Measurements from ENCODE around the gene FAM76B. TPM values are rescaled to one million over a fixed set of nuclear protein-coding genes. Genes with fewer than 3 reads are reported as not detected.
A peak's percentile ranks its signal among the peaks of the same experiment; 100 is the strongest.
"Not testable (repeated sequence)": the region's sequence is repeated elsewhere in the genome, so short reads cannot be mapped to it uniquely, and the experiment has no call there.

Gene FAM76B
- total and polyA plus RNA-seq, 7 experiments from 2014 or later: 10.6 to 82.1 (median 52.3) TPM

DNA sequence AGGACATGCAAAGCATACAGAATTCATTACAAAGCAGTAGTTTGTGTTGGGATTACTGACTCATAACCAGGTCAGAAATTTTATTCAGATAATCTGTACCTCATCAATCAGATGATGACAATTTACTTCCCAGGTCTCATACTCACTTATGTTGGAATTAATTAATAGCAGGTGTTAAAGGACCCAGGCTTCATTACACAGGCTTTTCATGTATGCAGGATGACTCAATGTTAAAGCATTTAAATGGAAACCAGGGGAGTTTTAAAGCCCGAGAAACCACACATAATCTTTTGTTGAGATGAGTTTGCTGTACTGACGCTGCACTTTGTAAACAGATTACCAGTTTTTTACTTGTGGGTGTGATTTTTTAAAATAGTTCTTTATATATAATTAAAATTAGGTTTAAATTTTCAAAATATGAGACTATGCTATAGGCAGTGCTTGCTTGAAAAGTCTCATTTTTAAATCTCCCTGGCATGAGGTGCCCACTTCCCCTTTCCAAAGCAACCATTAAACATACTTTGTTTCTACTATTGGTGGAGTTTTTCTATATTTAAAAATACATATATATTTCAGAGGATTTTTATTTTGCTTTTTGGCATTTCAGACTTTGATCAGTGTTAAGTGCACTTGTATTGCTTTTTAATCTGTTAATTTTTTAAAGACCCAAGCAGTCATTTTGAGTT lies 41.8 kb upstream of the FAM76B start:
- Mint-ChIP-seq H3K9me3 (no peaks in the 10 kb centered on the region), H3K27me3 (no peaks in the 10 kb centered on the region), H3K36me3 (peaks cover 9 to 33% (median 25%) of the 10 kb centered on the region in 5 donors), H3K4me3 (no peak overlapping the region), H3K27ac (peak overlapping the region in 2 of 9 donors; percentile 52 to 77), H3K4me1 (peaks cover 0 to 6% (median 2%) of the 10 kb centered on the region in 7 donors)
- Histone ChIP-seq H3K9me3 (ENCODE audit: control insufficient read depth in 2 of 3, low read length in 3 of 3) (no peaks in the 10 kb centered on the region), H3K27me3 (ENCODE audit: control insufficient read depth in 2 of 2, insufficient read depth in 2 of 2, low read length in 2 of 2) (no peaks in the 10 kb centered on the region), H3K27ac (ENCODE audit: low read depth, low read length) (no peak overlapping the region), H3K36me3 (ENCODE audit: control insufficient read depth in 2 of 3, insufficient read depth in 3 of 3, low read length in 3 of 3) (peaks cover 8 to 34% (median 30%) of the 10 kb centered on the region in 3 experiments), H3K4me1 (ENCODE audit: control insufficient read depth in 2 of 2, insufficient read depth in 2 of 2, low read length in 2 of 2) (no peaks in the 10 kb centered on the region), H3K4me3 (ENCODE audit: low read length) (no peak overlapping the region)
- CTCF ChIA-PET: no interaction called here
- POLR2A ChIA-PET: no interaction called here
- DNase-seq: no peak
- no peak for ATAC-seq
- intact Hi-C loops (cut with micrococcal nuclease): no loop called here

DNA sequence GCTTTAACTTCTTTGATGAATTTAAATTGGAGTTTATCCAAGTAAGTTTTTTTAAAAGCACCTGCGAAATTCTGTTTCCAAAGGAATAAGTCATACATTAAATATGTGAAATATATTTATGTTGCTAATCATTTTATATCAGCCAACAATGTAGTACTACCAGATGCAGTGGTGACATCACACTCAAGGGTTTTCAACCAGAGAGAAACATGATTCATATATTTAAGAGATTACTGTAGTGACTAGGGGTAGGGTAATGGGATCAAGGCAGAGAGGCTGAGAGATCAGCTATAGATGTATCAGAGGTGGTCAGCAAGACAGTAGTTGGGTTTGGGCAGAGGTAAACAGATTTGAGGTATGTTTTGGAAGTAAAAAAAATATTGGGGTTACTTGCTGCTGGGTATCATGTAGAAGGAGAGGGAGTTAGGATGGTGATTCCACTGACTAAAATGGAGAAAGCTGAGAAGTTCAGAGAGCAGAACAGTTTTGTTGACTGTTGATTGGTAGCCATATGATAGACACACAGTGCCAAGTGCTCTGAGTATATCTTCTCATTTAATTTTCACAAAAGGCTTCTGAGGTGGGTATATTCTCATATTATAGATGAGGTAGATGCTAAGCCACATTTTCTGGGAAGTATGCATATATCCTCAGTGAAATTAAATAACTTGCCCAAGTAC lies 40.1 kb upstream of the FAM76B start:
- H3K4me3 ChIP-seq (ENCODE audit: low read length): no peak overlapping the region
- POLR2A ChIA-PET: no interaction called here
- H3K27me3 Mint-ChIP-seq: no peaks in the 10 kb centered on the region
- H3K4me3 Mint-ChIP-seq: no peak overlapping the region
- no peak overlapping the region for H3K27ac ChIP-seq (ENCODE audit: low read depth, low read length)
- no peaks in the 10 kb centered on the region for H3K27me3 ChIP-seq (ENCODE audit: control insufficient read depth in 2 of 2, insufficient read depth in 2 of 2, low read length in 2 of 2)
- H3K4me1 ChIP-seq (ENCODE audit: control insufficient read depth in 2 of 2, insufficient read depth in 2 of 2, low read length in 2 of 2): no peaks in the 10 kb centered on the region
- H3K36me3 ChIP-seq (ENCODE audit: control insufficient read depth in 2 of 3, insufficient read depth in 3 of 3, low read length in 3 of 3): peaks cover 8 to 39% (median 21%) of the 10 kb centered on the region in 3 experiments
- peaks cover 0 to 6% (median 0%) of the 10 kb centered on the region in 7 donors for H3K4me1 Mint-ChIP-seq
- no peaks in the 10 kb centered on the region for H3K9me3 ChIP-seq (ENCODE audit: control insufficient read depth in 2 of 3, low read length in 3 of 3)
- intact Hi-C loops (cut with micrococcal nuclease): no loop called here
- H3K27ac Mint-ChIP-seq: peak overlapping the region in 6 of 9 donors; percentile 10 to 70 (median 14)
- ATAC-seq (no peak), DNase-seq (no peak)
- peaks cover 12 to 44% (median 31%) of the 10 kb centered on the region in 5 donors for H3K36me3 Mint-ChIP-seq
- CTCF ChIA-PET: interaction anchor here (1.2 kb wide), 1 partner anchor 596 kb away, joined by 3 read pairs; no protein-coding TSS in a partner anchor
- no peaks in the 10 kb centered on the region for H3K9me3 Mint-ChIP-seq

DNA sequence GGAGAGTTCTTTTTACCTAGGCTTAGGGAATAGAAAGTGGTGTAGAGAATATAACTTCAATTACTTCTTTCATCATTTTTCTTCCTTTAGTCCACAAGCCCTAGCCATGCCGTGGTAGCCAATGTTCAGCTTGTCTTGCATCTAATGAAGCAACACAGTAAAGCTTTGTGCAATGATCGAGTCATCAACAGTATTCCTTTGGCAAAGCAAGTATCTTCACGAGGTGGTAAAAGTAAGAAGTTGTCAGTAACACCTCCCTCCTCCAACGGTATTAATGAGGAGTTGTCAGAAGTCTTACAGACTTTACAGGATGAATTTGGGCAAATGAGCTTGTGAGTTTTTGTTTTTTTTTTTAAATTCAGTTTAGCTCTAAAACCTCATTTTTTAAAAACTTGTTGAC lies 38.1 kb upstream of the FAM76B start:
- Mint-ChIP-seq H3K27me3 (no peaks in the 10 kb centered on the region), H3K4me3 (no peak overlapping the region), H3K36me3 (peaks cover 15 to 45% (median 30%) of the 10 kb centered on the region in 5 donors), H3K27ac (peak overlapping the region in 1 of 9 donors; percentile 14), H3K9me3 (no peaks in the 10 kb centered on the region), H3K4me1 (peaks cover 0 to 6% (median 0%) of the 10 kb centered on the region in 7 donors)
- Histone ChIP-seq H3K9me3 (ENCODE audit: control insufficient read depth in 2 of 3, low read length in 3 of 3) (no peaks in the 10 kb centered on the region), H3K4me1 (ENCODE audit: control insufficient read depth in 2 of 2, insufficient read depth in 2 of 2, low read length in 2 of 2) (no peaks in the 10 kb centered on the region), H3K36me3 (ENCODE audit: control insufficient read depth in 2 of 3, insufficient read depth in 3 of 3, low read length in 3 of 3) (peaks cover 5 to 25% (median 18%) of the 10 kb centered on the region in 3 experiments), H3K27me3 (ENCODE audit: control insufficient read depth in 2 of 2, insufficient read depth in 2 of 2, low read length in 2 of 2) (no peaks in the 10 kb centered on the region), H3K4me3 (ENCODE audit: low read length) (no peak overlapping the region), H3K27ac (ENCODE audit: low read depth, low read length) (no peak overlapping the region)
- CTCF ChIA-PET: interaction anchor here (1.2 kb wide), 1 partner anchor 8 kb away, joined by 4 read pairs; no protein-coding TSS in a partner anchor
- ATAC-seq: no peak
- DNase-seq: no peak
- POLR2A ChIA-PET: interaction anchor here (0.7 kb wide), 1 partner anchor 383 kb away, joined by 3 read pairs; no protein-coding TSS in a partner anchor
- intact Hi-C loops (cut with micrococcal nuclease): no loop called here

DNA sequence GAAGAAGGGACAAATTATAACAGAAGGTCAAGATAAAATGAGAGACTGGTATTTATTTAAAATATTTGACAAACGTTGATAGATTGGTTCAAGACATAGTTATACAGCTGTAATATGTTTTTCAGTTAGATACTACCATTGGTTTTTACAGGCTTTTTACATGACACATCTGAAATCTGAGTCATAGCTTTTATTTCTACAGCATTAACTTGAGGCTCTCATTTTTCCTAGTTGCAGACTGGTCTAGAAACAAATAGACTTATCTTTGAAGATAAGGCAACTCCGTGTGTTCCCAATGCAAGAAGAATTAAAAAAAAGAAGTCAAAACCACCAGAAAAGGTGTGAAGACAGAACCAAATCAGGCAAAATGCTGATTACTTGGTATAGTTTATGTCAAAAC lies 32.1 kb upstream of the FAM76B start:
- POLR2A ChIA-PET: no interaction called here
- ATAC-seq: no peak
- CTCF ChIA-PET: interaction anchor here (1.2 kb wide), 1 partner anchor 32 kb away, joined by 3 read pairs; the partner anchor contains the start of genes CEP57 and FAM76B
- Mint-ChIP-seq H3K36me3 (peaks cover 9 to 61% (median 27%) of the 10 kb centered on the region in 5 donors), H3K27me3 (no peaks in the 10 kb centered on the region), H3K4me1 (no peaks in the 10 kb centered on the region), H3K4me3 (no peak overlapping the region), H3K27ac (peak overlapping the region in 1 of 9 donors; percentile 75), H3K9me3 (peaks cover 0 to 2% (median 0%) of the 10 kb centered on the region in 11 donors)
- no peak overlapping the region for H3K27ac ChIP-seq (ENCODE audit: low read depth, low read length)
- no peak overlapping the region for H3K4me3 ChIP-seq (ENCODE audit: low read length)
- H3K9me3 ChIP-seq (ENCODE audit: control insufficient read depth in 2 of 3, low read length in 3 of 3): no peaks in the 10 kb centered on the region
- H3K27me3 ChIP-seq (ENCODE audit: control insufficient read depth in 2 of 2, insufficient read depth in 2 of 2, low read length in 2 of 2): no peaks in the 10 kb centered on the region
- no peaks in the 10 kb centered on the region for H3K4me1 ChIP-seq (ENCODE audit: control insufficient read depth in 2 of 2, insufficient read depth in 2 of 2, low read length in 2 of 2)
- no peak for DNase-seq
- H3K36me3 ChIP-seq (ENCODE audit: control insufficient read depth in 2 of 3, insufficient read depth in 3 of 3, low read length in 3 of 3): peaks cover 0 to 19% (median 0%) of the 10 kb centered on the region in 3 experiments
- intact Hi-C loops (cut with micrococcal nuclease): no loop called here

DNA sequence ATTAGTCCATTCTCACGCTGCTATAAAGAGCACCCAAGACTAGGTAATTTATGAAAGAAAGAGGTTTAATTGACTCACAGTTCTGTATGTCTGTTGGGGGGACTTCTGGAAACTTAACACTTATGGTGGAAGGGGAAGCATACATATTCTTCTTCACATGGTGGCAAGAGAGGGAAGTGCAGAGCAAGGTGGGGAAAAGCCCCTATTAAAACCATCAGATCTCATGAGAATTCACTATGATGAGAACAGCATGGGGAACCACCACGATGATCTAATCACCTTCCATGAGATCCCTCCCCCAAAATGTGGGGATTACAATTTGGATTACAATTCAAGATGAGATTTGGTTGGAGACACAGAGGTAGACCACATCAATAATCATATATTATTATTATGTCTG lies 26.5 kb upstream of the FAM76B start:
- Mint-ChIP-seq H3K4me3 (no peak overlapping the region), H3K4me1 (peaks cover 0 to 2% (median 0%) of the 10 kb centered on the region in 7 donors), H3K27me3 (no peaks in the 10 kb centered on the region), H3K36me3 (peaks cover 0 to 52% (median 19%) of the 10 kb centered on the region in 5 donors), H3K9me3 (peaks cover 0 to 2% (median 0%) of the 10 kb centered on the region in 11 donors), H3K27ac (peak overlapping the region in 2 of 9 donors; percentile 13 to 37)
- H3K27ac ChIP-seq (ENCODE audit: low read depth, low read length): no peak overlapping the region
- no peak overlapping the region for H3K4me3 ChIP-seq (ENCODE audit: low read length)
- no peak for ATAC-seq
- no peak for DNase-seq
- no peaks in the 10 kb centered on the region for H3K27me3 ChIP-seq (ENCODE audit: control insufficient read depth in 2 of 2, insufficient read depth in 2 of 2, low read length in 2 of 2)
- ChIA-PET CTCF (no interaction called here), POLR2A (no interaction called here)
- H3K9me3 ChIP-seq (ENCODE audit: control insufficient read depth in 2 of 3, low read length in 3 of 3): no peaks in the 10 kb centered on the region
- intact Hi-C loops (cut with micrococcal nuclease): no loop called here
- H3K36me3 ChIP-seq (ENCODE audit: control insufficient read depth in 2 of 3, insufficient read depth in 3 of 3, low read length in 3 of 3): peaks cover 0 to 14% (median 3%) of the 10 kb centered on the region in 3 experiments
- no peaks in the 10 kb centered on the region for H3K4me1 ChIP-seq (ENCODE audit: control insufficient read depth in 2 of 2, insufficient read depth in 2 of 2, low read length in 2 of 2)

DNA sequence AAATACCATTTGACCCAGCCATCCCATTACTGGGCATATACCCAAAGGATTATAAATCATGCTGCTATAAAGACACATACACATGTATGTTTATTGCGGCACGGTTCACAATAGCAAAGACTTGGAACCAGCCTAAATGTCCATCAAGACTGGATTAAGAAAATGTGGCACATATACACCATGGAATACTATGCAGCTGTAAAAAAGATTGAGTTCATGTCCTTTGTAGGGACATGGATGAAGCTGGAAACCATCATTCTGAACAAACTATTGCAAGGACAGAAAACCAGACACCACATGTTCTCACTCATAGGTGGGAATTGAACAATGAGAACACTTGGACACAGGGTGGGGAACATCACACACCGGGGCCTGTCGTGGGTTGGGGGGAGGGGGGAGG lies 21.5 kb upstream of the FAM76B start:
- not testable (repeated sequence) for DNase-seq; H3K4me1 ChIP-seq (ENCODE audit: control insufficient read depth in 2 of 2, insufficient read depth in 2 of 2, low read length in 2 of 2)
- H3K36me3 Mint-ChIP-seq: peaks cover 5 to 45% (median 15%) of the 10 kb centered on the region in 5 donors

More for the DNA sequence above, 21.5 kb upstream of the FAM76B start:
- POLR2A ChIA-PET; CTCF ChIA-PET; H3K36me3 ChIP-seq (ENCODE audit: control insufficient read depth in 2 of 3, insufficient read depth in 3 of 3, low read length in 3 of 3); H3K4me1 Mint-ChIP-seq; H3K9me3 ChIP-seq (ENCODE audit: control insufficient read depth in 2 of 3, low read length in 3 of 3); H3K27ac Mint-ChIP-seq; H3K27ac ChIP-seq (ENCODE audit: low read depth, low read length); H3K4me3 Mint-ChIP-seq; H3K27me3 ChIP-seq (ENCODE audit: control insufficient read depth in 2 of 2, insufficient read depth in 2 of 2, low read length in 2 of 2); intact Hi-C loops (cut with micrococcal nuclease); H3K4me3 ChIP-seq (ENCODE audit: low read length); ATAC-seq; H3K27me3 Mint-ChIP-seq: not testable (repeated sequence)
- H3K9me3 Mint-ChIP-seq: peaks cover 0 to 18% (median 0%) of the 10 kb centered on the region in 11 donors
